Upper lobe of left lung (tissue), 6 donors: ENCODE results near the gene TBX1. TPM values are rescaled to one million over a fixed set of nuclear protein-coding genes. Genes with fewer than 3 reads are reported as not detected.

Source experiments
- ATAC-seq, 2 donors: fragments of 200-7000 bp; cut with Tn5 transposase; one replicate each; pipeline ENCODE4 v1.9.1; 2022; ENCODE audit warnings: mild to moderate bottlenecking in 2 of 2, moderate library complexity in 2 of 2; ENCODE audit not compliant: low FRiP score in 2 of 2
- DNase-seq, 2 donors: peaks; one replicate each; pipeline ENCODE4 v3.0.0-alpha.2; 2019 to 2020
- H3K27ac ChIP-seq, 4 donors: fragments of 200-600 bp; sonication (generic); one replicate each; pipeline ENCODE4 v1.5.1; 2016 to 2019
- H3K27me3 ChIP-seq, 4 donors: fragments of 200-600 bp; sonication (generic); one replicate each; pipeline ENCODE4 v1.5.1; 2017 to 2019
- H3K36me3 ChIP-seq, 4 donors: fragments of 200-600 bp; sonication (generic); one replicate each; pipeline ENCODE4 v1.5.1; 2016 to 2019
- H3K4me1 ChIP-seq, 4 donors: fragments of 200-600 bp; sonication (generic); one replicate each; pipeline ENCODE4 v1.5.1; 2018 to 2019
- H3K4me3 ChIP-seq, 4 donors: fragments of 200-600 bp; sonication (generic); one replicate each; pipeline ENCODE4 v1.5.1; 2017 to 2019; ENCODE audit warnings: mild to moderate bottlenecking in 2 of 4, moderate library complexity in 1 of 4
- H3K9me3 ChIP-seq, 4 donors: fragments of 200-600 bp; sonication (generic); one replicate each; pipeline ENCODE4 v1.5.1; 2018 to 2019
- CTCF ChIP-seq, 6 experiments: fragments of 450-650 bp in 4 of 6; fragments of 200-600 bp in 2 of 6; sonication (generic) in 2 of 6; IDR thresholded peaks; one replicate each; pipeline ENCODE4 v1.5.1; 2016 to 2019; ENCODE audit warnings: antibody characterized with exemption in 6 of 6
- EP300 ChIP-seq, 4 donors: sonication (generic); formaldehyde crosslinking; IDR thresholded peaks; one replicate each; pipeline ENCODE4 v1.5.1; 2017; ENCODE audit warnings: antibody characterized with exemption in 4 of 4, control low read depth in 2 of 4
- POLR2A ChIP-seq, 4 donors: fragments of 450-650 bp; IDR thresholded peaks; one replicate each; pipeline ENCODE4 v1.5.1; 2016 to 2017; ENCODE audit warnings: antibody characterized with exemption in 4 of 4, mild to moderate bottlenecking in 2 of 4
- POLR2AphosphoS5 ChIP-seq, 2 donors: sonication (generic); formaldehyde crosslinking; IDR thresholded peaks; one replicate each; pipeline ENCODE4 v1.5.1; 2017; ENCODE audit warnings: antibody characterized with exemption in 2 of 2
- WGBS, 2 donors: methylation state at CpG; one replicate each; pipeline ENCODE4 v1.1.5; 2017 to 2018; 5-methylcytosine and 5-hydroxymethylcytosine counted together
- total RNA-seq, 6 donors: library from RNA; depleted of rRNA in 4 of 6; stranded (reverse); fragments of >200 nt in 4 of 6; gene quantifications; one replicate each; pipeline versions ENCODE4 v1.1.0 to v1.2.1, GENCODE V29; 2016 to 2021
- donor health status: DM: no; HTN: no; CAD: no; lungs with moderate emphysema.
- donor health status: DM: no; HTN: yes; CAD: no; lungs with severe emphysema.

TBX1 gene
- total RNA-seq, 6 donors from 2014 or later: 1.0 to 12.2 (median 5.4) TPM

- TF ChIP-seq EP300 (IDR thresholded peaks at IDR 0.05) (no peak), POLR2AphosphoS5 (IDR thresholded peaks at IDR 0.05) (no peak), CTCF (IDR thresholded peaks at IDR 0.05) (no peak), POLR2A (IDR thresholded peaks at IDR 0.05) (no peak)
- no peak for ATAC-seq
- Histone ChIP-seq H3K4me3 (no peak overlapping the region), H3K9me3 (no peaks in the 10 kb centered on the region), H3K27ac (no peak overlapping the region), H3K4me1 (no peaks in the 10 kb centered on the region), H3K27me3 (no peaks in the 10 kb centered on the region), H3K36me3 (no peaks in the 10 kb centered on the region)
- 81 to 88% methylated on average over 4 of the region's 6 CpGs for WGBS, 2 donors
- DNase-seq: peak in 1 of 2 donors; percentile 56
Observed at GRCh38 chr22:19786264-19786585, 25.6 kb downstream of the TBX1 start.

- TF ChIP-seq POLR2AphosphoS5 (IDR thresholded peaks at IDR 0.05): no peak
- TF ChIP-seq POLR2A (IDR thresholded peaks at IDR 0.05): no peak
- no peak for TF ChIP-seq CTCF (IDR thresholded peaks at IDR 0.05)
- TF ChIP-seq EP300 (IDR thresholded peaks at IDR 0.05): no peak
- H3K4me3 ChIP-seq: no peak overlapping the region
- peaks cover 0 to 2% (median 0%) of the 10 kb centered on the region in 4 donors for H3K9me3 ChIP-seq
- H3K27ac ChIP-seq: no peak overlapping the region
- WGBS, 2 donors: 93 to 94% methylated on average over 24 to 27 of the region's 28 CpGs
- H3K27me3 ChIP-seq: no peaks in the 10 kb centered on the region
- ATAC-seq: no peak
- no peaks in the 10 kb centered on the region for H3K4me1 ChIP-seq
- no peaks in the 10 kb centered on the region for H3K36me3 ChIP-seq
- peak in 1 of 2 donors; percentile 68 for DNase-seq
Observed at GRCh38 chr22:19786959-19787848, 26.6 kb downstream of the TBX1 start.

- TF ChIP-seq POLR2A (IDR thresholded peaks at IDR 0.05) (no peak), EP300 (IDR thresholded peaks at IDR 0.05) (no peak), CTCF (IDR thresholded peaks at IDR 0.05) (no peak), POLR2AphosphoS5 (IDR thresholded peaks at IDR 0.05) (no peak)
- Histone ChIP-seq H3K36me3 (no peaks in the 10 kb centered on the region), H3K4me1 (no peaks in the 10 kb centered on the region), H3K9me3 (peaks cover 0 to 4% (median 0%) of the 10 kb centered on the region in 4 donors), H3K27me3 (no peaks in the 10 kb centered on the region), H3K27ac (no peak overlapping the region), H3K4me3 (no peak overlapping the region)
- ATAC-seq (no peak), DNase-seq (no peak)
- WGBS, 2 donors: 97 to 98% methylated on average over 9 of the region's 9 CpGs
Observed at GRCh38 chr22:19787849-19788141, 27.2 kb downstream of the TBX1 start.

GRCh38 chr22:19788661-19789225 lies 28.2 kb downstream of the TBX1 start:
- H3K36me3 ChIP-seq: no peaks in the 10 kb centered on the region
- 97 to 98% methylated on average over 23 to 26 of the region's 34 CpGs for WGBS, 2 donors
- no peak overlapping the region for H3K4me3 ChIP-seq
- ATAC-seq (no peak), DNase-seq (peak in 1 of 2 donors; percentile 72)
- H3K27me3 ChIP-seq: no peaks in the 10 kb centered on the region
- TF ChIP-seq POLR2AphosphoS5 (IDR thresholded peaks at IDR 0.05): no peak
- no peak for TF ChIP-seq CTCF (IDR thresholded peaks at IDR 0.05)
- no peak for TF ChIP-seq POLR2A (IDR thresholded peaks at IDR 0.05)
- TF ChIP-seq EP300 (IDR thresholded peaks at IDR 0.05): no peak
- H3K27ac ChIP-seq: no peak overlapping the region
- H3K9me3 ChIP-seq: peaks cover 0 to 4% (median 0%) of the 10 kb centered on the region in 4 donors
- H3K4me1 ChIP-seq: no peaks in the 10 kb centered on the region
